GM13977 (cell line): Measurements from ENCODE around the gene THRB.

Source experiments
- DNase-seq: peaks from one replicate; pipeline ENCODE4 v3.0.0; 2012; ENCODE audit warnings: low spot score
- in situ Hi-C: fragments of 300-500 bp; cut with MboI; formaldehyde crosslinking; loops from one replicate; pipeline ENCODE4 v1.12.0; 2022; ENCODE audit warnings: low sequenced_read_pairs, low pct_unique_long_range_greater_than_20kb, mixed read lengths, inconsistent platforms; ENCODE audit not compliant: unreplicated experiment
- TF ChIP-seq, protein P1 (sequence below): IDR thresholded peaks from 2 replicates; pipeline ENCODE4 v1.5.1; 2012; ENCODE audit warnings: mild to moderate bottlenecking, control low read depth; ENCODE audit not compliant: insufficient read depth; ENCODE audit errors: extremely low read depth, missing control alignments

THRB gene

DNA sequence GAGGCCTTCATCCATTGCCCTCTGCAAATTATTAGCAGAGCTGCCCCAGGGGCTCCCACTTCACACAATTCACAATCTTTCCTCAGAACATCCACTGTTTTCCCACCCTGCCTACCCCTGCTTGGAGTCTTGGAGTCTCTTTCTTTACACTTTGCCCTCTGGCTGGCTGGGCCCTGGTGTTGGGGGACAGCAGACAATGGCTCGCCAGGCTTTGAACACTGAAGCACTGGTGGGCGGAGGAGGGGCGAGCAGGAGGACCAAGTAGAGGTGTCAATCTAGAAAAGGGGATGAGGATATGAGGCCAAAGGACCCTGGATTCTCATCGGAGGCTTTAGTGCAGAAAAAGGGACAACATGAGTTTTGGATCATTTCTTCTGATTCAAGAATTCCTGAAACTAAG is 337.5 kb downstream of the THRB start:
- no peak for DNase-seq
- in situ Hi-C loops: no loop called here
- TF ChIP-seq, protein P1, sequence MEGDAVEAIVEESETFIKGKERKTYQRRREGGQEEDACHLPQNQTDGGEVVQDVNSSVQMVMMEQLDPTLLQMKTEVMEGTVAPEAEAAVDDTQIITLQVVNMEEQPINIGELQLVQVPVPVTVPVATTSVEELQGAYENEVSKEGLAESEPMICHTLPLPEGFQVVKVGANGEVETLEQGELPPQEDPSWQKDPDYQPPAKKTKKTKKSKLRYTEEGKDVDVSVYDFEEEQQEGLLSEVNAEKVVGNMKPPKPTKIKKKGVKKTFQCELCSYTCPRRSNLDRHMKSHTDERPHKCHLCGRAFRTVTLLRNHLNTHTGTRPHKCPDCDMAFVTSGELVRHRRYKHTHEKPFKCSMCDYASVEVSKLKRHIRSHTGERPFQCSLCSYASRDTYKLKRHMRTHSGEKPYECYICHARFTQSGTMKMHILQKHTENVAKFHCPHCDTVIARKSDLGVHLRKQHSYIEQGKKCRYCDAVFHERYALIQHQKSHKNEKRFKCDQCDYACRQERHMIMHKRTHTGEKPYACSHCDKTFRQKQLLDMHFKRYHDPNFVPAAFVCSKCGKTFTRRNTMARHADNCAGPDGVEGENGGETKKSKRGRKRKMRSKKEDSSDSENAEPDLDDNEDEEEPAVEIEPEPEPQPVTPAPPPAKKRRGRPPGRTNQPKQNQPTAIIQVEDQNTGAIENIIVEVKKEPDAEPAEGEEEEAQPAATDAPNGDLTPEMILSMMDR: no peak

GRCh38 chr3:24156466-24156865 is 338.2 kb downstream of the THRB start:
- DNase-seq: no peak
- in situ Hi-C loops: no loop called here

GRCh38 chr3:24155276-24155675 is 339.4 kb downstream of the THRB start:
- TF ChIP-seq, protein P1: no peak
- in situ Hi-C loops: no loop called here
- no peak for DNase-seq

More at GRCh38 chr3:24156466-24156865, 338.2 kb downstream of the THRB start:
- TF ChIP-seq, protein P1: no peak

DNA sequence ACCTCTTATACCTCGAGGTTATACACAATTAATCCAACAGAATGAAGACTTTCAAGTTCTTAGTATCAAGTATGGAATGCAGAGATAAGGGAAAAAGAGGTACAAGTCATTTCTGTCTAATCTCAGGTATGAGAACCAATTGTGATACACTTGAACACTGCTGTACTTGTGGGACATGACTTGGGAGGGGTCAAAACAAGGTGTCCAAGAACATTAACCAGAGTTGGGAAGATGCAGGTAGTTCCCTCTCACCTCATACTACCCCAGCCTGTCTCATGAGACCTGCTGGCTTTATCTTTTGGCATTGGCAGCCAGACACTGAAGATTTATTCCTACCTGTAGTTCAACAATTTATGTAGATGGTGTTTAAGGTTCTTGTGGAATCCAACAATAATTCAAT is 339.9 kb downstream of the THRB start:
- DNase-seq: no peak
- TF ChIP-seq, protein P1: no peak
- in situ Hi-C loops: no loop called here

- peak; percentile 7 for DNase-seq
- TF ChIP-seq, protein P1: no peak
- in situ Hi-C loops: no loop called here
Measured at GRCh38 chr3:24154013-24154695, 340.5 kb downstream of the THRB start.

- TF ChIP-seq, protein P1: no peak
- DNase-seq: no peak
- in situ Hi-C loops: no loop called here
Measured at GRCh38 chr3:24151594-24151993, 343.1 kb downstream of the THRB start.
